NK-92 (cell line): ENCODE data around the gene RIN3.
"Not testable (repeated sequence)": the region's sequence is repeated elsewhere in the genome, so short reads cannot be mapped to it uniquely, and the experiment has no call there.

Experiments used
- DNase-seq: peaks from one replicate; lab custom pipeline; 2025; ENCODE audit not compliant: unreplicated experiment; lab: John Stamatoyannopoulos, UW

The RIN3 gene

DNA sequence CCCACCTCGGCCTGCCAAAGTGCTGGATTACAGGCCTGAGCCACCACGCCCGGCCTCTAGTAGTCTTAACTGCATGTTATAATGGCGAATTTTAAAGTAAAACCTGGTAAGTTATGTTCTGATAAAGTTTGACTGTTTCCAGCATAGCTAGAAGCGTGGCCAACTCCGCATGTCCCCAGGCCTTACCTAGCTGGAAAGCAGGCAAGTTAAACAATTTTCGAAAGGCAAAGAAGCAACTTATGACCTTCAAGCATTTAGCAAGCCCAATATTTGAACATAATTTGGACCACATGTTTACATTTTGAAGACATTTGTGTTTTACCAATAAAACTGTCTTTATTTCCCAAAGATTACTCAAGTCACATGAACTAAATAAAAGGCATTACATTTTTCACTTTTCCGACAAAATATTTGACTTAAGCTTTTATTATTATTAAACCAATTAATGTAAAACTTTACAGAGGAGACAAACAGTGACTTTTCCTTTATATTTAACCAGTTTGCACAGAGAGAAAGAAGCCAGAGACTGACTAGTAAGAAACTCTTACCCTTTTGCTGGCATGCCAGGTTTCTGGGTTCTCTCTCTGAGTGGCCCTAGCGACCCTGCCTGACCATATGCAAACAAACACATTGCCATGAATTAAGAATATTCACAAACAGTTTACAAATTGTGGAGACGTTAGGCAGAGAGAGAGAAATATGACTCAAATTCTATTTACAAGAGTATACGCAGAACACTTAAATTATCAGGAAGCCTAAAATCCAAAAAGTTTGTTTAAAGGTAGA, 106.3 kb downstream of the RIN3 start:
- DNase-seq, result no peak

DNA sequence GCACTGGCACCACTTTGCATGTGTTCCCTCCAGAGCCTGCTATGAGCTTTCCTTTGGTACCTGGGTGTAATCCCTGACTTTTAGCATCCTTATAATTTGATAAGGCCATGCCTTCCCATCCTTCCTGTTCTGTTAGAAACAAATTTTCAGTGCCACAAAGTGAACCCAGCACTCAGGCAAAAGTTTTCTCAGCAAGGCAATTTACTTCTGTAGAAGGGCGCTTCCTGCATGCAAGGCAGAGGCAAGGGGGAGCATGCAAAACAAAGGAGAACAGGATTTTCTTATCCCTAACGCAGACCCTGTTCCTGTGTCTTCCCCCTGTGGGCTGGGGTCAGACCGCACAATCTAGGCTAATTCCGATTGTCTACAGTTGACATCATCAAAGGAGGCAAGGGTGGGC, 108.7 kb downstream of the RIN3 start:
- DNase-seq, result no peak

DNA sequence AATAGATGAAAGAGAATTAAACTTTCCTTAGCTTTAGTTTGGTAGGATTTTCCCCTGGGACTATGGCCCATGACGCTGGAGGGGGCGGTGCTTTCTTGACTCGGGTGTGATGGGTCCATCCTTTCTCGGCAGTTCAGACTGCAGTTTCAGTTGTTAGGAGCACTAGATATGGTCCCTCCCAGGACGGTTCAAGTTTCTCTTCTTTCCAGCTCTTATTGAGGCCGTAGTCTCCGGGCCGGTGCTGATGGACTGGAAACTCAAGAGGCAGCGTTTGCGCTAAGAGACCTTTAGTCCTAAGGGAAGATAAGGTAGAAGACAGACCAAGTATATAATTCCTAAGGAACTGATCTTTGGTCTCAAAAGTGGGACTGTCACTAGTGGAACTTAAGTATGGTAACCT, 111.2 kb downstream of the RIN3 start:
- no peak for DNase-seq

DNA sequence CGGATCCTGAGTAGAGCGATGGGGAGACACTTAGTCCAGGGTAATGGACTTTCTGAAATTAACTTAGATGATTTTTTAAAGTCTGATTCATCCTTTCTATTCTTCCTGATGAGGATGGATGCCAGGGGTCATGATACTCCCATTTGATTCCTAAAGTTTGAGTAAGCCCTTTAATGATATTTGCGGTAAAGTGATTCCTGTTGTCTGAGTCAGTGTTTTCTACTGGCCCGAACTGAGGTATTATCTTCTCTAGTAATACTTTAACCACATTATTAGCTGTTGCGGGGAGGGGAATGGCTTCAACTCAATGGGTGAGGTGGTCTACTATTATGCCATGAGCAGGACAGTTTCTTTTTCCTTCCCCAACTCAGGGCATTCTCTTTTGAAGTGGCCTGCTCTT, 111.6 kb downstream of the RIN3 start:
- no peak for DNase-seq

DNA sequence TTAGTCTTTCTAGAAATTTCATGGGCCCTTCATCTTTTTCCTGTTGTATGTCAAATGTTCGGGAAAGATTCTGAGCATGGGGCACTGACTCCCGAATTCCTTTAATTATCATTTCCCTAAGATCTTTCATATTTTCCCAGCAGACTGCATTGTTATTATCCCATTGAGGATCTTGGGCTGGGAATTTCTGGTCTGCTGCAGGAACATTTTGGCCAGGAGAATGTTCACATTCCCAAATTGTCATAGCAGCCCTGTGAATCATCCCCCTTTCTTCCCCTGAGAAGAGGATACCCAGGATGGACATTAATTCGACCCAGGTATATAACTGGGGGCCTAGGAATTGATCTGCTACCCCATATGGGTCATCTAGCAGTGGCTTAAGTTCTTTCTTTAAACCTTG, 112.5 kb downstream of the RIN3 start:
- no peak for DNase-seq

DNA sequence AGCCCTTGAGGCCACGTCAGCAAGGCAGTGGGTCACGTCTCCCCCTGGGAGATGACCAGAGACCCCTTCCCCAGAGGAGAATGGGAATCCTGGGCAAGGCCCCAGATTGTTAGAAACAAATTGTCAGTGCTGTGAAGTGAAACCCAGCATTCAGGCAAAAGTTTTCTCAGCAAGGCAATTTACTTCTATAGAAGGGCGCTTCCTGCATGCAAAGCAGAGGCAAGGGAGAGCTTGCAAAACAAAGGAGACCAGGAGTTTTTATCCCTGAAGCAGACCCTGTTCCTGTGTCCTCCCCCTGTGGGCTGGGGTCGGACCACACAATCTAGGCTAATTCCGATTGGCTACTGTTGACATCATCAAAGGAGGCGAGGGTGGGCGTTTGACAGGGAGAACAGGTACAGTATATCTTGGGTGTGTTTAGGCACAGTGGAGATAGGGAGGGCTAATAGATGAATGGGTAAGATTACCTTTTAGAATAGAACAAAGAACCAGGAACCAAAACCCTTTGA, 114.2 kb downstream of the RIN3 start:
- DNase-seq, result no peak

DNA sequence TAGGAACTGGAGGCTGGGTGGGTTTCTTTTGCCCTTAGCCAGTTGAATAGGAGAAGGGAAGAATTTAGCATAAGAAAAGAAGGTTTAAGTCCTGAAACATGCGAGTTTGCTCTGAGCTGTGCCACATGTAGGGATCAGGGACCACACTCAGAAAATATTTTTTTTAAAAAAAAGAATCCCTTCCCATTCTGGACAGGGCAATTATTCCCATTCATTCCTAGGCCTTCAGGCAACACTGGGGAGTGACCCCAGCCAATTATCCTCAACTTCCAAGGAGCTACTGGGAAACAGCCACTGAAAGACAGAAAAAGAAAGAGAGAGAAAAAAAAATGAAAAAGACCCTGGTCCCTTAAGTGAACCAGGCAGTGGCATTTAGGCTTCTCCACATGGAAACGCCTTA, 115.1 kb downstream of the RIN3 start:
- no peak for DNase-seq

DNA sequence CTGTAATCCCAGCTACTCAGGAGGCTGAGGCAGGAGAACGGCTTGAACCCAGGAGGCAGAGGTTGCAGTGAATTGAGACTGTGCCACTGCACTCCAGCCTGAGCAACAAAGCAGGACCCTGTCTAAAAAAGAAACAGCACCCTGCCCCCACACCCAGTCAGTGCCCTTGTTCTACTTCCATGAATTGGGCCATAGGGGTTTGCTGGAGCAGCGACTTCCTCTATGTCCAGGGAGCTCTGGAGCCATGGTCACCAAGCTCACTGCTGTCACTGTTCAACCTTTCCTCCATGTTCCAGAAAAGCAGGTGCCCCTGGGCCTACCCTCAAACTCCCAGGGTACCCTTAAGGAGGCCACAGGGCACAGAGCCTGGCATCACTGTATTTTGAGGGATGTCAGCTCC, 116.8 kb downstream of the RIN3 start:
- DNase-seq, result no peak

DNA sequence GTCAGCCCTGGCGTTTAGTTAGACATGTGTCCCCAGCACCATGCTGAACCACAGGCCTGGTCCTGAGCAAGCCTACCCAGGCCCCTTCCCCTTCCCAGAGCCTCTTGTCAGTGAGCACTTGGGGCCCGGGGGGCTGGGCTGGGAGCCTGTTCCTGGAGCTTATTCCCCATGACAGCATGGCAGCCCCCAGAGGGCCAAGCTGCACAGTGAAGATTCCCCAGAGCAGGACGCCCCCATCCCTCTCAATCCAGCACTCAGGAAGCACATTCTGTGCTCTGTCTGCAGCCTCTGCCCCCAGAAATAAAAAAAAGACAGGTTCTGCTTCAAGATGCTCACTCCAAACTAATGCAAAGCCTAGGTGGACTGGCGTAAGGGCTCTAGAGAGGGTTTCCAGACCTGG, 117.5 kb downstream of the RIN3 start:
- no peak for DNase-seq

DNA sequence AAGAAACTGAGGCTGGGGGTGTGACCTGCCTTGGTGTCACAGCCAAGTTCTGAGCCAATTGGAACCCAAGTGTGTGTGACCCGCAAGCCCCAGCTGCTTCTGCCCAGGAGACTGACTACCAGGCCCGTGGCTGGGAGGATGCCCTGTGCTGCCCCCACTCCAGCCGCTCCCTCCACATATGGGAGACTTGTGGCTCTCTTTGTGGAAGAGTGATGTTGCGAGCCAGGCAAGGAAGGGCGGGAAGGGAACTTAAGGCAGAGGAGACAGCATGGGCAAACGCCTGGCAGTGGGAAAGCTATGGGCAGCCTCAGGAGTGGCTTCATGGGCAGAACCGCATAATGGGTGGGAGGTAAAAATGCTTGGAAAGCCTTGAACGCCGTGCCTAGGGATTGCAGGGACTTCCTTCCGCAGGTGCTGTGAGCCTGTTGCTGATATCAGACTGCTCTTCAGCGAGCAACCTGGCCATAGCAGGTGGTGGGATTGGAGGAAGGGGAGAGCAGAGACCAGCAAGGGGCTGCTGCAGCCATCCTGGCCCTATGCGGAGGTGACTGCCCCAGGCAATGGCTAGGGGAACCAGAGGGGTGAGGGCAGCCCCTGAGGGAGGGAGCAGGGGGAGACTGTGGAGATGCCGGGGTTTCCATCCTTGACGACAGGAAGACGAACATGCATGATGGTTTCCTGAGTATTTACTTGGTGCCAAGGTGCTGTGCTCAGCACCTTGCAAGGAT, 119.1 kb downstream of the RIN3 start:
- DNase-seq, result no peak

DNA sequence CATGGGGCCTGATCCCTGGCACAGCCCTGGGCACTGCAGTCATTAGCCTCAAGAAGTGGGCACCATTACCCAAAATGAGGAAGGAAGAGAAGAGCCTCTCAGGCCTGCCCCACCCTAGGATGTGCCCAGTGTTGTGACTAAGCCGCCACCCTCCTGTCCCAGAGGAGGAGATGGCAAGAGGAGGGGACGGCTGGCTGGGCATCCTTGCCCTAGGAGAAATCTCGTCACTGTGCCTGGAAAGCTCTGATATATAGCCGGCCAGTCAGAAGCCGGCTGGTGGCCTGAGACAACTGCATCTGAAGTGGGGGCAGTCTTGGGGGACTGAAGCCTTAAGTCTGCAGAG, 119.7 kb downstream of the RIN3 start:
- no peak for DNase-seq

DNA sequence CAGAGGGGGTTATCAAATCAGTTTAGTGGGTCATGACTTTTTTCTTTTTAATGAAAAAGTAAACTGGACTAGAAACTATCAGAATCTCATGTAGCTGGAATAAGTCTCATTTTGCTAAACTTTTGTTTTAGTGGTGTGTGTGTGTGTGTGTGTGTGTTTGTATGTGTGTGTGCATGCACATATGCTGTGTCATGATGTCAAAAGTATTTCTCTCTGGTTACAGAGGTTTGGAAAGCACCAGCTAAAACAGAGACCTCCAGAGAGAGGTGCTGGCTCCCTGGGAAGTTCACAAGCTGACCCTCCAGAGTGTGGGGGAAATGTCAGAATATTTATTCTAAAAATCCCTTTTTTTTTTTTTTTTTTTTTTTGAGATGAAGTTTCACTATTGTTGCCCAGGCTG, 120.1 kb downstream of the RIN3 start:
- DNase-seq, result no peak

DNA sequence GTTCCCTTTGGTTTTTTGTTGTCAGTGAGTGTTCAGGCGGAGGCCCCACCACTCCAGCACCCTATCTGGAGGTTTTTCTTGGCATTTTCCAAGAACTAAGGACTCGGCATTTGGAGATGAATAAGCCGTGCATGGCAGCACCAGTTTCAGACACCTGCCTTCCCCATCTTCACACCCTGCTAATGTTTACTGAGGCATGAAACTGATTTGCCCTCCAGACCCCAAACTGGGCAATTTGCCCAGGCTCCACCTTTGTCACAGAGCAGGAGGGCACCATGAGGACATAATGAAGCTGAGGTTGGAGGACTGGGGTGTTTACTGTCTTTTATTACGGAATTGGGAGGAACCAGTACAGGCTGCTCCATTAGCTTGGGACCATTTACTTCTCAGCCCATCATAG, 121.5 kb downstream of the RIN3 start:
- DNase-seq, result no peak

DNA sequence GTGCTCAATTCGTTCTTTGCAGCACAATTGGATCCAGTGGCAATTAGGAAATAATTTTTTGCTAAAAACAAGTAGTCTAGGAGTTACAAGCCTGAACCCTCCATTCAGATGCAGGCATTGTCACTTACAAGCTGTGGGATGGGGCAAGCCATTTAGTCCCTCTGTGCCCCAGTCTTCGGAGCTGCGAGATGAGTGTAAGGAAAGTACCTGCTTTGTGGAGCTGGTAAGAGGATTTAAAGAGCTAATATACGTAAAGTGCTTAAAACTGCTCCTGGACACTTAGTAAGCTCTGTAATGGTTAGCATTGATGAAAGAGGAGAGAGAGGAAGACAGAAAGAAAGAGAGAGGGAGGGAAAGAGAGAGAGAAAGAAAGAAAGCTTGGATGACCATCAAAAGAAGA, 122.3 kb downstream of the RIN3 start:
- no peak for DNase-seq

DNA sequence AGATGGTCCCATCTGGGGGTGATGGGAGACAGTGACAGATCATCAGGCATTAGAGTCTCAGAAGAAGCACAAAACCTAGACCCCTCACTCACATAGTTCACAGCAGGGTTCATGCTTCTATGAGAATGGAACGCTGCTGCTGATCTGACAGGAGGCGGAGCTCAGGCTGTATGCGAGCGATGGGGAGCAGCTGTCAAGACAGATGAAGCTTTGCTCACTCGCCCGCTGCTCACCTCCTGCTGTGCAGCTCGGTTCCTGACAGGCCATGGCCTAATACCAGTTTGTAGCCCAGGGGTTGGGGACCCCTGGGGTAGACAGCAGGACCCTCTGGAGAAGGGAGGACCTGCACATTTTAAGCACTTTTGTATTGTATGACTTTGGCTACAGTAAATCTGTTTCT, 123.6 kb downstream of the RIN3 start:
- DNase-seq, result no peak

DNA sequence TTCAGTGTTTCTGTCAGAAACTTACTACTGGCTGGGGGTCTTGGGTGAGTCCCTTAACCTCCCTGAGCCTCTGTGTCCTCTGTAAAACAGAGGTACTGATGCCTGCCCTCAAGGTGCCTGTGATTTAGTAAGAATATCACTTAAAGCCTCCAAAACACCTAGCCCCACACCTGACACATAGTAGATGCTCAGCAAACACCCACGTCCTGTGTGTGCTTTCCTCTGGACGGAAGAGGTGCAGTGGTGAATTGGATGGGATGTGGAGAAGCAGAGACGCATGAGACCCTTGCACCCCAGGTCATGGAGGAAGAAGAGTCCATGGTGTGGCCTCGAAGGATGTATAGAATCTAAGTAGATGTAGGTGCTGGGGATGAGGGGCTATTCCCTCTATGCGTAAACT, 124.3 kb downstream of the RIN3 start:
- no peak for DNase-seq

DNA sequence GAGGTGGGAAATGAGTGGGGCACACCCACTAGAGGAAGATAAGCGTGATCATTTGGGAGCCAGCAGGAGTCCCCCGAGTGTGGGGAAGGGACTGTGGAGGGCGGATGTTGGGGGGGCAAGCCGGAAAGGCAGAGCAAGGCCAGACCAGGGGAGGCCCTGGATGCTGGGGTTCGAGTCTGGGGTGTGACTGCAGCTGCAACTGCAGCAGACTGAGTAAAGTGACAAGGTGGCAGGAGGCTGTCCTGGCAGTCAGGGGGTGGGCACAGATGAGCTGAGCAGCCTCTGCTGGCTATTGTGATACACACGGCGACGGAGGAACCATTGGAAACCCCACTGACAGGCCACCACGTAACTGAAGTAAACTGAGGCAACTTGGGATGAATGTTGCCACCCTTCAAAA, 124.7 kb downstream of the RIN3 start:
- DNase-seq, result no peak

DNA sequence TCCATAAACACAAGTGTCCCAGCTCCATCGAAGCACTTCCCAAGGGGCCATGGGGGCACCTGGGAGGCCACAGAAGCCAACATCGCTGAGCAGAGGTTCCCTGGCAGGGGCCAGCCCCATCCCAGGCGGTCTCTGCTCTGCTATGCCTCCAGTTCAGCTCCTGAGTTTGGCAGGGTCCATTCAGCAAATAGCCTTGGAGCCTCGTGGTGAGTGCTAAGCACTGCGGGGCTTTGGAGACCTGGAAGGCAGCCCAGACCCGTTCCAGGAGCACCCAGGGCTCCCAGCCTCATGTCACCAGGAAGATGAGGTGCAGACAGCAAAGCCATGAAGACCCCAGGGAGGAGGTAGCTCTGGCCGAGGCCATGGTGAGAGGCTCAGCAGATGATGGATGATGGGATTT, 125.3 kb downstream of the RIN3 start:
- DNase-seq, result no peak

DNA sequence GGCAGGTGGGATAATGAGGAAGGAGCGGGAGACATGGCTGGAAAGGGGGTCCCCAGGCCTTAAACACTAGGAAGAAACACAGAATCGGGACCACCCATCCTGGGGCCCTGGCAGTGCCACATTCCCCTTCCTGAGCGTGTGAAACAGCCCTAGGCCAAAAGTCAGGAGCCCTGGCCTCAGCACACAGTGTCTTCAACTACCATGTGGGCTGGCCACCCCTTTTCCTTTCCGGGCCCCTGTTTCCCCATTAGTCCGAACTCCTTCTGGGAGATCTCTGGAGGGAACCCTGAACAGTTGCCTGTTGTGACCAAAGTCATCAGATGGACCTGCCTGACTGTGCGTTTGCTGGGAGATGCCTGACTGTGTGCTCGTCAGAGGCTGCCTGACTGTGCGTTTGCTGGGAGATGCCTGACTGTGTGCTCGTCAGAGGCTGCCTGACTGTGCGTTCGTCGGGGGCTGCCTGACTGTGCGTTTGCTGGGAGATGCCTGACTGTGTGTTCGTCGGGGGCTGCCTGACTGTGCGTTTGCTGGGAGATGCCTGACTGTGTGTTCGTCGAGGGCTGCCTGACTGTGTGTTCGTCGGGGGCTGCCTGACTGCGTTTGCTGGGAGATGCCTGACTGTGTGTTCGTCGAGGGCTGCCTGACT, 126.0 kb downstream of the RIN3 start:
- not testable (repeated sequence) for DNase-seq

DNA sequence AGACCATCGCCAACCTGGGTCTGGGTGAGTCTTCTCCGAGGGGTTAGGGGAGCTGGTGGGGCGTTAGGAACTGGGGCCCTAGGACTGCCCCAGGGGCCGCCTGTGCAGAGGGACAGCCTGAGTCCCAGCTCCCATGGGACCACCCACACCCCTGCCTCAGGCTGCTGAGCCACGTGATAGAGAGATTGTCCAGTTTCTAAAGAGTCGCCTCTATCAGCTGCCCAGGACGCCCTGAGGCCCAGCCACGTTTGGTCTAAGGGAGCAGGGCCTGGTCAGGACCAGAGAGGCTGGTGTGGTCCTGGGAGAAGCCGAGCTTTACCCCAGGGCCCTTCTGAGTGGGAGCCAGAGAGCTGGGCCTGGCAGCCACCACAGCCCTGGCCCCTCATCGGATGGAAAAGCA, 127.7 kb downstream of the RIN3 start:
- DNase-seq, result no peak

DNA sequence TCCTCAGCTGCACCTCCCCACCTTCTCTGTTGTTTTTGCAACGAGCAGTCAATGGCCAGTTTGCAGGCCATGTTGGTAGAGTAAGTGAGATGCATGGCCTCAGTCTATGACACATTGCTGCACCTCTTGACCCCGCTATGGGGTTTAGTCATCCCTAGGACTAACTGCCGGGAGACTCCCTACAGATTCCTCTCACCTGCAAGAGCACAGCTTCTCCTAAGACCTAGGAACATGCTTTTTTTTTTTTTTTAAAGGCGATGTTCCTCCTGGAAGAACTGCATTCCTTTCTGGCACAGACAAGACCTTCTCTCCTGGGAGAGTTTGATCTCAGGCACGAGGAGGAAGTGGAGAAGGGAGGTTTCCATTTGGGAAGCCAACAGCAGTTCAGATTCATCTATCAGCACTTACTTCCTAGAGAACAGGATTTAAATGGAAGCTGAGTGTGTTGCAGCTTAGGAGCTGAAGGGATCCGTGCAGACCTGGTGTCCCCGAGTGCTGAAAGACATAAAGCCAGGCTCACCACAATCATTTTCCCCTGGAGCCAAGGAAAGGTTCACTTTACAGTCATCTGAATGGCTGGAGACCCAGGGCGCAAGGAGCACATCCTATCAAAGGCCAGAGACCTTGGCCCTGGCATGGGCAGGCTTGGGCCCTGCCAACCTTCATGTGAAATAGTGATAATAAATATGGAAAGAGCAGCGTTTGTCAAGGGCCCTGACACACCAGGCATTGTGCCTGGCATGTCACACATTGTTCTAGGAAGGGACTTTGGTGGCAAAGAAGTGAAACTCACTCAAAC, 130.8 kb downstream of the RIN3 start:
- no peak for DNase-seq
